LNCaP clone FGC (cell line): Measurements from ENCODE around the gene TENM4.

Source experiments
- DNase-seq: peaks from one replicate; pipeline ENCODE4 v3.0.0-alpha.2; 2011; ENCODE audit warnings: low read depth
- H3K4me3 ChIP-seq: 2 replicates; pipeline ENCODE4 v1.5.1; 2011; ENCODE audit warnings: mild to moderate bottlenecking, low read depth, low read length, control low read depth
- CTCF ChIP-seq: IDR thresholded peaks from 2 replicates; pipeline ENCODE4 v1.5.1; 2012; ENCODE audit warnings: mild to moderate bottlenecking; ENCODE audit not compliant: control insufficient read depth, insufficient read depth; ENCODE audit errors: extremely low read depth

TENM4 gene

GRCh38 chr11:78657968-78658839, 782.6 kb downstream of the TENM4 start:
- no peak for DNase-seq
- TF ChIP-seq CTCF, result no peak

GRCh38 chr11:78657441-78657840, 783.4 kb downstream of the TENM4 start:
- no peak for TF ChIP-seq CTCF
- H3K4me3 ChIP-seq, result no peak overlapping the region
- no peak for DNase-seq

More at GRCh38 chr11:78657968-78658839, 782.6 kb downstream of the TENM4 start:
- H3K4me3 ChIP-seq, result no peak overlapping the region

GRCh38 chr11:78656984-78657383, 783.8 kb downstream of the TENM4 start:
- no peak overlapping the region for H3K4me3 ChIP-seq
- TF ChIP-seq CTCF, result no peak
- DNase-seq, result no peak

- DNase-seq, result no peak
- TF ChIP-seq CTCF, result no peak
- H3K4me3 ChIP-seq, result no peak overlapping the region
These were observed 784.5 kb downstream of the TENM4 start for GRCh38 chr11:78656327-78656726.

- H3K4me3 ChIP-seq, result no peak overlapping the region
- TF ChIP-seq CTCF, result no peak
- DNase-seq, result no peak
These were observed 785.3 kb downstream of the TENM4 start for GRCh38 chr11:78655561-78655960.

GRCh38 chr11:78654866-78655265, 786.0 kb downstream of the TENM4 start:
- no peak overlapping the region for H3K4me3 ChIP-seq
- no peak for TF ChIP-seq CTCF
- DNase-seq, result no peak

GRCh38 chr11:78654071-78654470, 786.8 kb downstream of the TENM4 start:
- H3K4me3 ChIP-seq, result no peak overlapping the region
- DNase-seq, result no peak
- no peak for TF ChIP-seq CTCF
